SK-N-MC (cell line): ENCODE results near the gene PRSS56.

Experiments
- EZH2 ChIP-seq: fragments of 200-600 bp; sonication (generic); IDR thresholded peaks from one replicate; pipeline ENCODE4 v1.6.1; 2017; ENCODE audit warnings: antibody characterized with exemption
- FOXP2 ChIP-seq: optimal IDR thresholded peaks from 2 replicates; pipeline ENCODE3; 2011; ENCODE audit warnings: mild to moderate bottlenecking, moderate library complexity; ENCODE audit not compliant: insufficient read depth; ENCODE audit errors: extremely low read length, control extremely low read depth
- POLR2AphosphoS5 ChIP-seq: IDR thresholded peaks from 2 replicates; pipeline ENCODE4 v1.6.1; 2012; ENCODE audit warnings: mild to moderate bottlenecking, low read depth, low read length, borderline replicate concordance

- TF ChIP-seq POLR2AphosphoS5 (no peak), EZH2 (no peak), FOXP2 (no peak)
These were observed 1.9 kb downstream of the PRSS56 start for GRCh38 chr2:232521959-232522622.
